Central memory CD4-positive, alpha-beta T cell (primary cell): ENCODE results near the gene RBCK1.

Experiments used
- DNase-seq: peaks from one replicate; pipeline ENCODE4 v3.0.0; 2022

Gene RBCK1

DNA sequence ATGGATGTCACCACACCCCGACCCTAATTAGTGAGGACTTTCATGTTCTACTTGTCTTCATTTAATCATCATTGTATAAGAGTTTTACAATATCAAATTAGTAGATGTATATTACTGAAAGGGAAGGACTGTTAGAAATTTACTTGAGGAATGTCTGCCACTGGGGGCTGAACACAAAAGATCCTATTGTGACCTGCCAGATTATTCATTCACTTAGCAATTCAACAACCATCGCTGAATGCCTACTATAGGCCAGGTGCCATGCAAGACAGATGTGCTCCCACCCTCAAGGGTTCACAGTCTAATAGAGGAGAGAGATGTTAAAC is 8.0 kb upstream of the RBCK1 start:
- no peak for DNase-seq

GRCh38 chr20:400454-401275 is 7.4 kb upstream of the RBCK1 start:
- DNase-seq = no peak

DNA sequence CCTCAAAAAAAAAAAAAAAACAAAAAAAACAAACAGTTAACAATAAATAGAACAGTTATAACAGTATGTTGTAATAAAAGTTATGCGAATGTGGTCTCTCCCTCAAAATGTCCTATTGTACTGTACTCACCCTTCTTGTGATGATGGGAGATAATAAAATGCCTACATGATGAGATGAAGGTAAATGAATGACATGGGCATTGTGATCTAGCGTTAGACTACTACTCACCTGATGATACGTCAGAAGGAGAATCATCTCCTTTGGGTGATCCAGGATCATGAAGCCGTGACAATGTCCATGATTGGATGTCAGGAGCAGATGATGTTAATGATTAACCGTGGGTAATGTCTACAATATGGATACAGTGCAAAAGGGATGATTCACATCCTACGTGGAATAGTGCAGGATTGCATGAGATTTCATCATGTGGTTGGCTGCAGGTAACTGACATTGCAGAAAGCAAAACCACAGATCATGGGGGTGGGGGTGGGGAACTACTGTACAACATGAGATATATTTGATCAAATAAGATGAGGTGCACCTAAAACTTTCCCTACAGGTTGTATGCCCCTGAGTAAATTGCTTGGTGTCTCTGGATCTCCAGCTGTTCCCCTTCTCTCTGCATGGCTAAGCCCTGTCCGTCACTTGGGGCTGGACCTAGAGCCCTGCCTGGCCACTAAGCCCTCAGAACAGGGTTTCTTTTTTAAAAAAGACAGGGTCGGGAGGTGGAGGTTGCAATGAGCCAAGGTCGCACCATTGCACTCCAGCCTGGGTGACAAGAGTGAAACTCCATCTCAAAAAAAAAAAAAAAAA is 6.2 kb upstream of the RBCK1 start:
- DNase-seq = no peak

GRCh38 chr20:402496-402885 is 5.6 kb upstream of the RBCK1 start:
- DNase-seq = no peak

DNA sequence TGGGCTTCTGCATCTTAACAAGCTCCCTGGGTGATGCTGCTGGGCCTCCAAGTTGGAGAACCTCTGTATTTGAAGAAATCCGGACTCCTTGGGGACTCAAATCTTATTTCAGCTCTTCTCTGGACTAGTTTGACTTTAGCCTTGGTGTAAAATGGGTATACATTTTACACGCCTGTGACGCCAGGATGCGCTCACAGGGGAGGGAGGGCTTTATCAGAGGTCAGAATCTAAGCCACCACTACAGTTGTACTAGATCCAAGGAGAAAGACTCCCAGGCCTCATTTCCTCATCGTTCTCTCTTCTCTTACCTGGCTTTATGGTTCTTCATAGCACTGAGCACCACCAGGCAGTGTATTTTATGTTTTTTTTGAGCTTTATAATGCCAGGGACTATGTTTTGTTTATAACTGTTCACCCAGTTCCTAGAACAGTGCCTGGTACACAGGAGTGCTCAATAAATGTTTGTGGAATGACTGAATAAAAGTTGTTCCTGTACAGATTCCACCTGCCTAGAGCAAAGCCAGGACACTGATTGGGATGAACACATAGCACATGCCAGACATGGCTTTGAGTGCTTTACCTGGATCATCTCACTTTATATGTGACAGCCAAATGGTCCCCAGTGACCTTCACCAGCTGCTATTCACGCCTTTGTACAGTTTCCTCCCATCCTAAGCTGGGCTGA is 5.1 kb upstream of the RBCK1 start:
- no peak for DNase-seq

DNA sequence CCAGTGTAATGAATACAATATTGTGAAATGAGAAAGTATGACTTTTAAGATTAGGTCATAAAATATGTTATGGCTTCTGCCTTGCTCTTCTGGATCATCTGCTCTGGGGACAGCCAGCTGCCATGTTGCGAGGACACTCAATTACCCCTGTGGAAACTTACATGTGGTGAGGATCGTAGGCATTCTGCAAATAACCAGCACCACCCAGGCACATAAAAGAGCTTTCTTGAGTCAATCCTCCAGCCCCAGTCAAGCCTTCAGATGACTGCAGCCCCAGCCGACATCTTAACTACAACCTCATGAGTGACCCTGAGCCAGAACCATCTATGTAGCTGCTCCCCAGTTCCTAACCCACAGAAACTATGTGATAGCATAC is 4.5 kb upstream of the RBCK1 start:
- DNase-seq = no peak

DNA sequence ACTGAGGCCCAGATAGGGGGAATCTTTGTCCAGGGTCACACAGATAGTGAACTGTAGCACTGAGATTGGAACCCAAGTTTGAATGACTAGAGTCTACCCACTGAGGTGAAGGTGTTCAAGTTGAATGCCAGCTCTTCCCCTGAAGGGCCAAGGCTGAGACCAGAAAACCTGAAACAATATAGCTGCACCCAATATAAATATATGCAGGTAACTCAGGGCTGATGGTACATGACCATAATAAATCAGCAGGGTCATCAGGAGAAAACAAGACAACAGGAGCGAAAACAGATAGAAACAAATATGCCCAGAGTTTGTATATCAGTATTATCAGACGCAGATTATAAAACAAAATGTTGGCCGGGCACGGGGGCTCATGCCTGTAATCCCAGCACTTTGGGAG is 4.0 kb upstream of the RBCK1 start:
- DNase-seq = no peak

DNA sequence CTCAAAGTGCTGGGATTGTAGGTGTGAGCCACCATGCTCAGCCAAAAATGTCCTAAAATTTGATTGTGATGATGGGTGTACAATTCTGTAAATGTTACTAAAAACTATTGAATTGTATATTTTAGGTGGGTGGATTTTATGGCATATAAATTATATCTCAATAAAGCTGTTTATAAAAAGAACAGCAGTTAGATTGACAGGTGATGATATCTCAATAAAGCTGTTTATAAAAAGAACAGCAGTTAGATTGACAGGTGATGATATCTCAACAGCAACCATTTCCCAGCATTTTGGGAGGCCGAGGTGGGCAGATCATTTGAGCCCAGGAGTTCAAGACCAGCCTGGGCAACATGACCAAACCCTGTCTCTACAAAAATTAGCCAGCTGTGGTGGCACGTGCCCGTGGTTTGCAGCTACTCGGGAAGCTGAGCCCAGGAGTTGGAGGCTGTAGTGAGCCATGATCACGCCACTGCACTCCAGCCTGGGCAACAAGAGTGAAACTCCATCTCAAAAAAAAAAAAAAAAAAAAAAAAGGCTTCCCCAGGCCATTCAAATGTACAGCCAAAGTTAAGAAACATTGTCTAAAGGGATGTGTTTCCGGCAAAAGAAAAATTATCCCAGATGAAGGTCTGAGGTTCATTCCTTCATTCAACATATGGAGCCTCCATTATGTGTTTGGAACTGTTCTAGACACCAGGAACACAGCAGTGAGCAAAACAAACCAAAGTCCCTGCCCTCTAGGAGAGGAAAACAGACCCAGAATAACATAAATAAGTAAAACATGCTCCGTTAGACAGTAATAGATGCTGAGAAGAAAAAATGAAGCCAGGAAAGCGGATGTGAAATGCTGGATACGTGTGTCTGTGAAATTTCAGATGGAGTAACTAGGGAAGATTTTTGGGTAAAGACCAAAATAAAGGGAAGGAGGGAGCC is 1.6 kb upstream of the RBCK1 start:
- DNase-seq = no peak

DNA sequence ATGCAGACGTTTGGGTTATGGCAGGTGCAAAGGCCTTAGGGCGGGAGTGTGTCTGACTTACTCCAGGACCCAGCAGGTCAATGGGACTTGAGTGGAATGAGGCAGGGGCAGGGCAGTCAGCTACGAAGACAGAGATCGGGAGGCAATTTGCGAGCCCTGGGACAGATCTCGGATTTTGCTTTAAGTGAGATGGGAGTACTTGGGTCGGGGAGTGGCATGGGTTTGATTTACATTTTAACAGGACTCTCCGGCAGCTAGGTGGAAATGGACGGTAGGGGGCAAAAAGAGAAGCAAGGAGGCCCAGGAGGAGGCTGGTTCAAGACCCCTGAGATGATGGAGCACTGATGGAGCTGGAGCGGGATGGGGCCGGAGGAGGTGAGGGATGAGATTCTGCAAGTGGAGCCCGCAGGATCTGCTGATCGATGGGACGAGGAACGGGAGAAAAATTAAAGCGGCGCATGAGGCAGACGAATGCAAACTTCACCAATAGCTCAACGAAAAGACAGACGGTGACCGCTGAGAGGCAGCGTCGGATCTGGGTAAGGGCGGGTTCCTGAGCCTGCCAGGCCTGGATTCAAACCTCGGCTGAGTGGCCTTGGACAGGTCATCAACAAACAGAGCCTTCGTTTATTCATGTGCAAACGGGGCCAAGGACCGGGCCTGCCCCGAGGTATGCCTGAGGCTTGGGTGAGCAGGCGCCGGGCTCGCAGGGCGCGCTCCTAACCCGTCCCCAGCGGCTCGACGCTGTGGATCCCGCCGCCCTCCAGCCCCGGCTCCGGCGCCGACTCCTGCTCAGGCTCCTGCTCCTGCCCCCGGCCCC is 756 bp upstream of the RBCK1 start:
- peak; percentile 27 for DNase-seq

GRCh38 chr20:408843-409696 is 971 bp downstream of the RBCK1 start:
- no peak for DNase-seq

DNA sequence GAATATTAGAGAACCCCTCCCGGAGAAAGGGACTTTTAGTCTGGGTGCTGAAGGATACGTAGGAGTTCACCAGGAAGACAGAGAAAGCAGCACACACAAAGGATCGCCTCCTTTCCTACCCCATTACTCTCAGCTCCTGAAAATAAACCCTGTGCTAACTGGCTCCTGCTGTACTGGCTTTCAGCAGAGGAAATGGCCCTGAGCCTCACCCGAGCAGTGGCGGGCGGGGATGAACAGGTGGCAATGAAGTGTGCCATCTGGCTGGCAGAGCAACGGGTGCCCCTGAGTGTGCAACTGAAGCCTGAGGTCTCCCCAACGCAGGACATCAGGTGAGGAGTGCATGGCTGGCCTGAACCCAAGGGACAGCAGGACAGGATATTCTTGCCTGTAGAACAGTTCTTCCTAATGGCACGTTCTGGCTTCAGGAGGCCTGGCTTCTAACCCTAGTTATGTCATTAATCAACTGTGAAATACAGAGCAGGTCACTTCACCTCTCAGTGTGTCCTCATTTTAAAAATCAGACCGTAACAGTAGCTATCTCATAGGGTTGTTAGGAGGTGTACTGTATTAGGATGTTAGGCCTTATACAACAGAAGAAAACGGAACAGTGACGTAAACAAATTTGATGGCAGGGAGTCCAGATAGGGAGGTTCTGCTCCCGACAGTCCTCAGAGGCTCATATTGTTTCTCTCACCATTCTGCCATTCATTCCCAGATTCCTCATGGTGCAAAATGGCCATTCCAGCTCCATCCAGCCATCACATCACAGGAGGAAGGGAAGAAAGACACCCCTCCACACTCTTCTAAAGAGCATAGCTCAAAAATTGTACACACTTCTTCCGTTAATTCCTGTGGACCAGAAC is 1.8 kb downstream of the RBCK1 start:
- no peak for DNase-seq

GRCh38 chr20:412081-412480 is 4.0 kb downstream of the RBCK1 start:
- no peak for DNase-seq

- DNase-seq = no peak
These were observed 6.1 kb downstream of the RBCK1 start for GRCh38 chr20:414161-414560.

- no peak for DNase-seq
These were observed 7.8 kb downstream of the RBCK1 start for GRCh38 chr20:415820-416322.

GRCh38 chr20:416950-417800 is 9.1 kb downstream of the RBCK1 start:
- no peak for DNase-seq

DNA sequence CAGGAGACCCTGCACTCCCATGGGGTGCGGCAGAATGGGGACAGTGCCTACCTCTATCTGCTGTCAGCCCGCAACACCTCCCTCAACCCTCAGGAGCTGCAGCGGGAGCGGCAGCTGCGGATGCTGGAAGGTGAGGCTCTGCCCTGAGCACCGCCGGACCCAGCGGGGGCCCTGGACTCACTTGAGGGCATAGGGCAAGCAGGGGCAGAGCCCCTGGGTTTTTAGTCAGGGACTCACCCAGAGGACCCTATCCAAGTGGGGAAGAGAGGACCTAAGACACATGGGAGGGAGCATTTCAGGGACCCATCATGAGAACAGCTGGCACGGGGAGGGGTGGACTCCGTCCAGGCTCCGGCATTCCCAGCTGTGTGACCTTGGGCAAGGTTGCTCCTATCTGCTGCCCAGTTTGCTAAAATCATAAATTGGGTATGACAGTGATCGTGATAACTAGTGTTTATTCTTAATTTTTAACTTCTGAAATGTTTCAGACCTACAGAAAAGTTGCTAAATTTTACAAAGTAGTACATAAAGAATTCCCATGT is 9.8 kb downstream of the RBCK1 start:
- DNase-seq = no peak

DNA sequence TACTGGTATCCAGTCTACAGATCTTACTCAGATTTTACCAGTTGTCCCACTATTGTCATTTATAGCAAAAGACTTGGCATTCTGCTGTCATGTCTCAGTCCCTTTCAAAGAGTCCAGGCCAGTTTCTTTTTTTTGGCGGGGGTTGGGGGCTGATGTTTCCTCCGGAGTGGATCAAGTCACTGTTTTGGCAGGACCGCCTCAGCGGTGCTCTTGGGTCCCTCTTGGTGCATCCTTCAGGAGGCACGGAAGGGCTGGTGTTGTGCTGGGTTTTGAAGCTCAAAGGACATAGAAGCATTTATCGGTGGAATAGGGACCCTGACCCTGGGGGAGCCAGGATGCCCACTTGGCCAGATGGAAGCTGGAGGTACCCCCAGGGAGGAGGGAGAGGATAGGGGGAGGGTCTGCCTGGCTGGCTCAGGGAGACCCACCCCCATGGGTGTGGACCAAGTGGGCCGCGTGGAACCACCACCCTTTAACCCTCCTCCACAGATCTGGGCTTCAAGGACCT is 10.8 kb downstream of the RBCK1 start:
- no peak for DNase-seq

GRCh38 chr20:419556-420165 is 11.6 kb downstream of the RBCK1 start:
- DNase-seq = no peak
